ENCODE results near the gene TMEM238L.

The TMEM238L gene

GRCh38 chr17:10806545-10807262 is 2.8 kb upstream of the TMEM238L start:
- TF ChIP-seq CTCF (IDR thresholded peaks at IDR 0.05; ENCODE audit: low read length, missing control alignments), result no peak
- DNase-seq (ENCODE audit: low read depth), result no peak
- no peak overlapping the region for H3K4me3 ChIP-seq (replicated peaks; ENCODE audit: low read depth, low read length)

- H3K4me3 ChIP-seq (replicated peaks; ENCODE audit: low read depth, low read length), result no peak overlapping the region
- no peak for TF ChIP-seq CTCF (IDR thresholded peaks at IDR 0.05; ENCODE audit: low read length, missing control alignments)
- no peak for DNase-seq (ENCODE audit: low read depth)
Measured at GRCh38 chr17:10805911-10806310, 2.0 kb upstream of the TMEM238L start.

- TF ChIP-seq CTCF (IDR thresholded peaks at IDR 0.05; ENCODE audit: low read length, missing control alignments), result no peak
- no peak overlapping the region for H3K4me3 ChIP-seq (replicated peaks; ENCODE audit: low read depth, low read length)
- no peak for DNase-seq (ENCODE audit: low read depth)
Measured at GRCh38 chr17:10804546-10804945, 647 bp upstream of the TMEM238L start.

- DNase-seq (ENCODE audit: low read depth), result no peak
- TF ChIP-seq CTCF (IDR thresholded peaks at IDR 0.05; ENCODE audit: low read length, missing control alignments), result no peak
- no peak overlapping the region for H3K4me3 ChIP-seq (replicated peaks; ENCODE audit: low read depth, low read length)
Measured at GRCh38 chr17:10803350-10803749, 549 bp downstream of the TMEM238L start.

GRCh38 chr17:10802496-10803284 is 1.2 kb downstream of the TMEM238L start:
- DNase-seq (ENCODE audit: low read depth), result no peak
- no peak overlapping the region for H3K4me3 ChIP-seq (replicated peaks; ENCODE audit: low read depth, low read length)
- no peak for TF ChIP-seq CTCF (IDR thresholded peaks at IDR 0.05; ENCODE audit: low read length, missing control alignments)

GRCh38 chr17:10799407-10799806 is 4.5 kb downstream of the TMEM238L start:
- DNase-seq (ENCODE audit: low read depth), result no peak
- no peak overlapping the region for H3K4me3 ChIP-seq (replicated peaks; ENCODE audit: low read depth, low read length)
- TF ChIP-seq CTCF (IDR thresholded peaks at IDR 0.05; ENCODE audit: low read length, missing control alignments), result no peak
